Measurements from ENCODE around the gene DNAJC19.
"Not testable (repeated sequence)": the region's sequence is repeated elsewhere in the genome, so short reads cannot be mapped to it uniquely, and the experiment has no call there.

The DNAJC19 gene

GRCh38 chr3:180989291-180990163 is at the start of gene DNAJC19:
TSS of gene DNAJC19 (minus strand) at chr3:180989736. CDS start at chr3:180989602, 134 bp downstream.
- DNase-seq: peak; percentile 97

GRCh38 chr3:181030948-181031347 is 41.4 kb upstream of the DNAJC19 start:
- no peak for DNase-seq

GRCh38 chr3:181025204-181025603 is 35.7 kb upstream of the DNAJC19 start:
- DNase-seq: no peak

- no peak for DNase-seq
Measured at GRCh38 chr3:181017690-181018089, 28.2 kb upstream of the DNAJC19 start.

- no peak for DNase-seq
Measured at GRCh38 chr3:181009225-181009624, 19.7 kb upstream of the DNAJC19 start.

- no peak for DNase-seq
Measured at GRCh38 chr3:181008796-181009195, 19.3 kb upstream of the DNAJC19 start.

GRCh38 chr3:181007262-181007661 is 17.7 kb upstream of the DNAJC19 start:
- no peak for DNase-seq

GRCh38 chr3:181006541-181006940 is 17.0 kb upstream of the DNAJC19 start:
- no peak for DNase-seq

- DNase-seq: not testable (repeated sequence)
Measured at GRCh38 chr3:181003469-181003868, 13.9 kb upstream of the DNAJC19 start.

- DNase-seq: not testable (repeated sequence)
Measured at GRCh38 chr3:181002331-181002730, 12.8 kb upstream of the DNAJC19 start.

GRCh38 chr3:180996415-180996932 is 6.9 kb upstream of the DNAJC19 start:
- no peak for DNase-seq

GRCh38 chr3:180990505-180990904 is 969 bp upstream of the DNAJC19 start:
- DNase-seq: no peak

- DNase-seq: no peak
Measured at GRCh38 chr3:180987344-180987743, 2.2 kb downstream of the DNAJC19 start.

GRCh38 chr3:180986366-180986765 is 3.2 kb downstream of the DNAJC19 start:
- DNase-seq: not testable (repeated sequence)

GRCh38 chr3:180983136-180983535 is 6.4 kb downstream of the DNAJC19 start:
- no peak for DNase-seq

- no peak for DNase-seq
Measured at GRCh38 chr3:180981912-180982311, 7.6 kb downstream of the DNAJC19 start.

GRCh38 chr3:180980611-180981010 is 8.9 kb downstream of the DNAJC19 start:
- DNase-seq: no peak

- DNase-seq: no peak
Measured at GRCh38 chr3:180979961-180980360, 9.6 kb downstream of the DNAJC19 start.

GRCh38 chr3:180977498-180977897 is 12.0 kb downstream of the DNAJC19 start:
- no peak for DNase-seq

- no peak for DNase-seq
Measured at GRCh38 chr3:180974286-180974685, 15.2 kb downstream of the DNAJC19 start.

GRCh38 chr3:180973543-180973942 is 16.0 kb downstream of the DNAJC19 start:
- DNase-seq: no peak

- no peak for DNase-seq
Measured at GRCh38 chr3:180970931-180971330, 18.6 kb downstream of the DNAJC19 start.

- DNase-seq: no peak
Measured at GRCh38 chr3:180962530-180962929, 27.0 kb downstream of the DNAJC19 start.

- no peak for DNase-seq
Measured at GRCh38 chr3:180961552-180961951, 28.0 kb downstream of the DNAJC19 start.
